ENCODE data around the gene MCTP2.

- no peak for TF ChIP-seq POLR2A (IDR thresholded peaks at IDR 0.05; ENCODE audit: low read length)
- TF ChIP-seq GATA1 (IDR thresholded peaks at IDR 0.05; ENCODE audit: low read depth, low read length), result no peak
These were observed 26.0 kb upstream of the MCTP2 start for GRCh38 chr15:94205366-94205765.
